Trophoblast cell (in vitro differentiated cells and primary cell): Measurements from ENCODE around the gene EPB41L4A.

Experiments
- DNase-seq, 2 donors: peaks; one replicate each; pipeline ENCODE4 v3.0.0-alpha.2; 2016
- H2AFZ ChIP-seq: 2 replicates; pipeline ENCODE4 v1.6.1; 2013; ENCODE audit warnings: low read length, moderate library complexity, mild to moderate bottlenecking; ENCODE audit not compliant: insufficient read depth, poor library complexity
- H2AK5ac ChIP-seq: 2 replicates; pipeline ENCODE4 v1.6.1; 2013; ENCODE audit warnings: mild to moderate bottlenecking, low read length
- H2BK120ac ChIP-seq: 2 replicates; pipeline ENCODE4 v1.6.1; 2013; ENCODE audit warnings: low read length, mild to moderate bottlenecking, moderate library complexity; ENCODE audit not compliant: insufficient read depth, poor library complexity
- H2BK12ac ChIP-seq: 2 replicates; pipeline ENCODE4 v1.6.1; 2013; ENCODE audit warnings: mild to moderate bottlenecking, low read length, moderate library complexity
- H2BK5ac ChIP-seq: 2 replicates; pipeline ENCODE4 v1.6.1; 2013; ENCODE audit warnings: low read length, low read depth, moderate library complexity, mild to moderate bottlenecking; ENCODE audit not compliant: poor library complexity
- H3K14ac ChIP-seq: 2 replicates; pipeline ENCODE4 v1.6.1; 2013; ENCODE audit warnings: mild to moderate bottlenecking, low read length
- H3K18ac ChIP-seq: 2 replicates; pipeline ENCODE4 v1.6.1; 2013; ENCODE audit warnings: mild to moderate bottlenecking, low read length
- H3K23ac ChIP-seq: 2 replicates; pipeline ENCODE4 v1.6.1; 2013; ENCODE audit warnings: low read length
- H3K27ac ChIP-seq: 2 replicates; pipeline ENCODE4 v1.5.1; 2013; ENCODE audit warnings: low read depth, mild to moderate bottlenecking, inconsistent platforms, low read length, moderate library complexity
- H3K27me3 ChIP-seq: 2 replicates; pipeline ENCODE4 v1.6.1; 2013; ENCODE audit warnings: inconsistent platforms, mild to moderate bottlenecking, low read length, moderate library complexity; ENCODE audit not compliant: insufficient read depth
- H3K36me3 ChIP-seq, 2 experiments: 1 replicate in 1 of 2; 2 replicates in 1 of 2; pipeline ENCODE4 v1.6.1; 2013; ENCODE audit warnings: low read length in 2 of 2, mild to moderate bottlenecking in 2 of 2, moderate library complexity in 1 of 2; ENCODE audit not compliant: insufficient read depth in 2 of 2, control insufficient read depth in 1 of 2
- H3K4ac ChIP-seq: 2 replicates; pipeline ENCODE4 v1.6.1; 2013; ENCODE audit warnings: low read depth, mild to moderate bottlenecking, low read length, moderate library complexity
- H3K4me1 ChIP-seq, 2 experiments: 1 replicate in 1 of 2; 2 replicates in 1 of 2; pipeline ENCODE4 v1.6.1; 2013; ENCODE audit warnings: low read length in 2 of 2, mild to moderate bottlenecking in 2 of 2, moderate library complexity in 1 of 2; ENCODE audit not compliant: insufficient read depth in 2 of 2, control insufficient read depth in 1 of 2
- H3K4me2 ChIP-seq: 2 replicates; pipeline ENCODE4 v1.6.1; 2013; ENCODE audit warnings: inconsistent platforms, mild to moderate bottlenecking, low read length, moderate library complexity
- H3K4me3 ChIP-seq: 2 replicates; pipeline ENCODE4 v1.5.1; 2013; ENCODE audit warnings: mild to moderate bottlenecking, low read depth, low read length, inconsistent platforms
- H3K79me1 ChIP-seq: one replicate; pipeline ENCODE4 v1.6.1; 2013; ENCODE audit warnings: low read length
- H3K79me2 ChIP-seq: 2 replicates; pipeline ENCODE4 v1.6.1; 2013; ENCODE audit warnings: low read length, mild to moderate bottlenecking; ENCODE audit not compliant: control insufficient read depth, insufficient read depth, poor library complexity
- H3K9ac ChIP-seq: 2 replicates; pipeline ENCODE4 v1.6.1; 2013; ENCODE audit warnings: mild to moderate bottlenecking, low read length
- H3K9me3 ChIP-seq: 2 replicates; pipeline ENCODE4 v1.6.1; 2013; ENCODE audit warnings: low read depth, mild to moderate bottlenecking, control low read depth, inconsistent platforms, low read length; ENCODE audit not compliant: insufficient read depth
- H4K12ac ChIP-seq: 2 replicates; pipeline ENCODE4 v1.6.1; 2013; ENCODE audit warnings: low read depth, mild to moderate bottlenecking, low read length, moderate library complexity
- H4K8ac ChIP-seq: 2 replicates; pipeline ENCODE4 v1.6.1; 2013; ENCODE audit warnings: low read depth, mild to moderate bottlenecking, low read length, moderate library complexity
- H4K91ac ChIP-seq: one replicate; pipeline ENCODE4 v1.6.1; 2013; ENCODE audit warnings: low read depth, mild to moderate bottlenecking, low read length, moderate library complexity
- WGBS: extraction: QIAGEN DNeasy Blood & Tissue Kit; methylation state at CpG from one replicate; pipeline ENCODE4 v1.1.7; 2013; ENCODE audit warnings: missing lambda C conversion rate; ENCODE audit not compliant: insufficient read length, insufficient coverage; ENCODE audit errors: extremely low coverage; 5-methylcytosine and 5-hydroxymethylcytosine counted together

The EPB41L4A gene

GRCh38 chr5:112121258-112121657, 297.8 kb downstream of the EPB41L4A start:
- WGBS = no CpG with 5 or more reads among the region's 3 CpGs
- no peak overlapping the region for H3K4me2 ChIP-seq

DNA sequence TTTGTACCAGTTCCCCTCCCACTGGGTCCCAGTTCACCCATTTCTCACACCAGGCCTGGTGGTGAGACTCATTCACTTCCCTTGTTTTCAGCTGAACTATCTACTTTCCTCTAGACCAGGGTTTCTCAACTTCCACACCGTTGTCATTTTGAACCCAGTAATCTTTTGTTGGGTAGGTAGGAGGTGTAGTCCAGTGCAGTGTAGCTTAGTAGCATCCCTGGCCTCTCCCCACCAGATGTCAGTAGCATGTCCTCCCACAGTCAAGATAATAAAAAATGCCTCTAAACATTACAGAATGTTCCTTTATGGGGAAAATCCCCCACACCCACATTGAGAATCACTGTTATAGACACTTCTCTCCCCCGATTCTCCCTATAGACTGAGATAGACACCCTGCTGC, 299.1 kb downstream of the EPB41L4A start:
- no peaks in the 10 kb centered on the region for H3K36me3 ChIP-seq
- no peak overlapping the region for H2BK12ac ChIP-seq
- no peak overlapping the region for H3K4me2 ChIP-seq
- no peak overlapping the region for H2BK5ac ChIP-seq
- no peak overlapping the region for H4K91ac ChIP-seq
- no peaks in the 10 kb centered on the region for H3K27me3 ChIP-seq
- no peaks in the 10 kb centered on the region for H3K4me1 ChIP-seq
- no CpG with 5 or more reads among the region's 2 CpGs for WGBS
- H4K12ac ChIP-seq = no peak overlapping the region
- H3K23ac ChIP-seq = no peak overlapping the region
- H3K27ac ChIP-seq = no peak overlapping the region
- DNase-seq = no peak
- no peak overlapping the region for H2AFZ ChIP-seq
- no peak overlapping the region for H3K4me3 ChIP-seq
- no peak overlapping the region for H3K9ac ChIP-seq
- H3K4ac ChIP-seq = no peak overlapping the region
- no peaks in the 10 kb centered on the region for H3K79me1 ChIP-seq
- no peak overlapping the region for H4K8ac ChIP-seq
- no peak overlapping the region for H2BK120ac ChIP-seq
- H3K14ac ChIP-seq = no peak overlapping the region
- no peaks in the 10 kb centered on the region for H3K79me2 ChIP-seq
- H3K18ac ChIP-seq = no peak overlapping the region
- no peaks in the 10 kb centered on the region for H3K9me3 ChIP-seq
- H2AK5ac ChIP-seq = no peak overlapping the region

More at GRCh38 chr5:112121258-112121657, 297.8 kb downstream of the EPB41L4A start:
- Histone ChIP-seq H2AK5ac (no peak overlapping the region), H3K27ac (no peak overlapping the region), H4K91ac (no peak overlapping the region), H3K9ac (no peak overlapping the region), H3K27me3 (no peaks in the 10 kb centered on the region), H3K4me3 (no peak overlapping the region), H3K18ac (no peak overlapping the region), H3K4ac (no peak overlapping the region), H3K79me1 (no peaks in the 10 kb centered on the region), H4K8ac (no peak overlapping the region), H2BK12ac (no peak overlapping the region), H3K36me3 (no peaks in the 10 kb centered on the region), H2BK120ac (no peak overlapping the region), H2AFZ (no peak overlapping the region), H3K23ac (no peak overlapping the region), H3K14ac (no peak overlapping the region), H3K4me1 (no peaks in the 10 kb centered on the region), H3K9me3 (no peaks in the 10 kb centered on the region), H2BK5ac (no peak overlapping the region), H3K79me2 (no peaks in the 10 kb centered on the region), H4K12ac (no peak overlapping the region)
- no peak for DNase-seq

- no peak overlapping the region for H4K8ac ChIP-seq
- H3K18ac ChIP-seq = no peak overlapping the region
- no peaks in the 10 kb centered on the region for H3K79me2 ChIP-seq
- H2BK5ac ChIP-seq = no peak overlapping the region
- H3K9ac ChIP-seq = no peak overlapping the region
- H2BK120ac ChIP-seq = no peak overlapping the region
- no peak overlapping the region for H3K4me3 ChIP-seq
- H3K4me1 ChIP-seq = no peaks in the 10 kb centered on the region
- no peak overlapping the region for H2AK5ac ChIP-seq
- no CpG with 5 or more reads among the region's 3 CpGs for WGBS
- no peak overlapping the region for H3K14ac ChIP-seq
- no peak overlapping the region for H4K91ac ChIP-seq
- no peaks in the 10 kb centered on the region for H3K9me3 ChIP-seq
- no peak overlapping the region for H3K4me2 ChIP-seq
- no peak overlapping the region for H2BK12ac ChIP-seq
- H4K12ac ChIP-seq = no peak overlapping the region
- no peak for DNase-seq
- H3K79me1 ChIP-seq = no peaks in the 10 kb centered on the region
- no peaks in the 10 kb centered on the region for H3K27me3 ChIP-seq
- no peak overlapping the region for H2AFZ ChIP-seq
- H3K4ac ChIP-seq = no peak overlapping the region
- no peaks in the 10 kb centered on the region for H3K36me3 ChIP-seq
- H3K27ac ChIP-seq = no peak overlapping the region
- no peak overlapping the region for H3K23ac ChIP-seq
Measured at GRCh38 chr5:112119508-112119907, 299.6 kb downstream of the EPB41L4A start.

GRCh38 chr5:112117551-112117950, 301.5 kb downstream of the EPB41L4A start:
- H3K18ac ChIP-seq = no peak overlapping the region
- no CpG with 5 or more reads among the region's 1 CpG for WGBS
- H4K91ac ChIP-seq = no peak overlapping the region
- H4K12ac ChIP-seq = no peak overlapping the region
- no peak overlapping the region for H3K27ac ChIP-seq
- no peak overlapping the region for H2AFZ ChIP-seq
- no peak overlapping the region for H2BK12ac ChIP-seq
- H3K79me1 ChIP-seq = no peaks in the 10 kb centered on the region
- no peak overlapping the region for H3K9ac ChIP-seq
- H3K79me2 ChIP-seq = no peaks in the 10 kb centered on the region
- H3K4me3 ChIP-seq = no peak overlapping the region
- H3K23ac ChIP-seq = no peak overlapping the region
- H2AK5ac ChIP-seq = no peak overlapping the region
- no peak for DNase-seq
- no peaks in the 10 kb centered on the region for H3K27me3 ChIP-seq
- H3K4me2 ChIP-seq = no peak overlapping the region
- H2BK120ac ChIP-seq = no peak overlapping the region
- no peaks in the 10 kb centered on the region for H3K4me1 ChIP-seq
- H3K14ac ChIP-seq = no peak overlapping the region
- H3K4ac ChIP-seq = no peak overlapping the region
- no peak overlapping the region for H4K8ac ChIP-seq
- H3K36me3 ChIP-seq = no peaks in the 10 kb centered on the region
- no peaks in the 10 kb centered on the region for H3K9me3 ChIP-seq
- H2BK5ac ChIP-seq = no peak overlapping the region
